Activated T-cell treated with anti-CD3 and anti-CD28 coated beads, Interleukin-2, amount 50 U/mL, for 48 hours (primary cell): ENCODE results near the gene PPRC1.

ENCODE experiments used
- DNase-seq, 2 experiments: peaks; one replicate each; pipeline ENCODE4 v3.0.0-alpha.2; 2020

The PPRC1 gene

GRCh38 chr10:102117391-102118159, 15.3 kb upstream of the PPRC1 start:
- peak; percentile 73 to 77 for DNase-seq

- DNase-seq = peak in 1 of 2 experiments; percentile 52
Observed at GRCh38 chr10:102118867-102119266, 14.0 kb upstream of the PPRC1 start.

- peak; percentile 78 to 79 for DNase-seq
Observed at GRCh38 chr10:102119417-102120141, 13.3 kb upstream of the PPRC1 start.

GRCh38 chr10:102120142-102120990, 12.5 kb upstream of the PPRC1 start, which contains the start of gene LDB1:
Gene LDB1 (minus strand): TSS chr10:102120368. CDS start chr10:102120110, 258 bp downstream.
- DNase-seq = peak; percentile 77 to 81

- peak in 1 of 2 experiments; percentile 44 for DNase-seq
Observed at GRCh38 chr10:102120991-102121738, 11.7 kb upstream of the PPRC1 start.

GRCh38 chr10:102121739-102122372, 11.0 kb upstream of the PPRC1 start:
- no peak for DNase-seq

- no peak for DNase-seq
Observed at GRCh38 chr10:102122450-102122849, 10.4 kb upstream of the PPRC1 start.

GRCh38 chr10:102123223-102123622, 9.6 kb upstream of the PPRC1 start:
- no peak for DNase-seq

GRCh38 chr10:102131286-102132170, 1.3 kb upstream of the PPRC1 start:
- DNase-seq = no peak

- DNase-seq = no peak
Observed at GRCh38 chr10:102132193-102132562, 662 bp upstream of the PPRC1 start.

GRCh38 chr10:102133373-102134195, 744 bp downstream of the PPRC1 start:
- peak; percentile 79 to 81 for DNase-seq

- no peak for DNase-seq
Observed at GRCh38 chr10:102134416-102134815, 1.6 kb downstream of the PPRC1 start.

GRCh38 chr10:102135956-102136526, 3.2 kb downstream of the PPRC1 start:
- DNase-seq = no peak

GRCh38 chr10:102139281-102140110, 6.7 kb downstream of the PPRC1 start:
- no peak for DNase-seq

GRCh38 chr10:102140218-102140617, 7.4 kb downstream of the PPRC1 start:
- no peak for DNase-seq

GRCh38 chr10:102140913-102141540, 8.2 kb downstream of the PPRC1 start:
- no peak for DNase-seq

- no peak for DNase-seq
Observed at GRCh38 chr10:102141583-102142107, 8.8 kb downstream of the PPRC1 start.

GRCh38 chr10:102146971-102147428, 14.2 kb downstream of the PPRC1 start:
- DNase-seq = no peak
